Heart right ventricle (tissue), 16 donors: ENCODE data around the gene PCBP3. TPM values are rescaled to one million over a fixed set of nuclear protein-coding genes. Genes with fewer than 3 reads are reported as not detected.

Experiments used
- ATAC-seq, 8 donors: fragments of 200-7000 bp; cut with Tn5 transposase; one replicate each; pipeline ENCODE4 v1.9.1; 2020; ENCODE audit warnings: mild to moderate bottlenecking in 8 of 8, moderate library complexity in 8 of 8, moderate number of reproducible peaks in 1 of 8
- DNase-seq, 2 donors: peaks; one replicate each; pipeline ENCODE4 v3.0.0-alpha.2; 2020
- H3K27ac ChIP-seq, 10 donors: fragments of 200-600 bp; sonication (generic) in 2 of 10; one replicate each; pipeline versions ENCODE4 v1.5.0 to v1.8.0; 2020 to 2022; ENCODE audit warnings: mild to moderate bottlenecking in 3 of 10
- H3K27me3 ChIP-seq, 7 donors: fragments of 200-600 bp; one replicate each; pipeline ENCODE4 v1.8.0; 2021 to 2022; ENCODE audit warnings: mild to moderate bottlenecking in 2 of 7
- H3K36me3 ChIP-seq, 9 donors: fragments of 200-600 bp; sonication (generic) in 1 of 9; one replicate each; pipeline versions ENCODE4 v1.5.0 to v1.8.0; 2020 to 2022; ENCODE audit warnings: mild to moderate bottlenecking in 2 of 9
- H3K4me1 ChIP-seq, 9 donors: fragments of 200-600 bp; sonication (generic) in 1 of 9; one replicate each; pipeline versions ENCODE4 v1.5.0 to v1.8.0; 2020 to 2022; ENCODE audit warnings: mild to moderate bottlenecking in 4 of 9
- H3K4me3 ChIP-seq, 10 donors: fragments of 200-600 bp; sonication (generic) in 2 of 10; one replicate each; pipeline versions ENCODE4 v1.5.0 to v1.8.0; 2020 to 2022; ENCODE audit warnings: mild to moderate bottlenecking in 7 of 10, moderate library complexity in 2 of 10
- H3K9me3 ChIP-seq, 11 donors: fragments of 200-600 bp in 10 of 11; sonication (generic) in 2 of 11; one replicate each; pipeline versions ENCODE4 v1.5.0 to v1.8.0; 2013 to 2022; ENCODE audit warnings: mild to moderate bottlenecking in 2 of 11, control low read depth in 1 of 11, moderate library complexity in 1 of 11
- CTCF ChIP-seq, 9 donors: fragments of 200-600 bp; sonication (generic) in 2 of 9; IDR thresholded peaks; one replicate each; pipeline versions ENCODE4 v1.5.0 to v1.8.0; 2021 to 2022; ENCODE audit warnings: antibody characterized with exemption in 9 of 9, mild to moderate bottlenecking in 5 of 9, moderate library complexity in 1 of 9
- WGBS, 2 donors: extraction: QIAGEN DNeasy Blood & Tissue Kit; methylation state at CpG; one replicate each; pipeline ENCODE4 v1.1.7; 2013; ENCODE audit warnings: inconsistent platforms in 1 of 2; 5-methylcytosine and 5-hydroxymethylcytosine counted together
- intact Hi-C, 10 donors: fragments of 100-400 bp; cut with DNase I; formaldehyde crosslinking; loops; one replicate each; pipeline versions ENCODE4 v1.11.1 to v1.14.2; 2022
- polyA plus RNA-seq, 2 donors: library from polyadenylated mRNA; stranded (reverse); fragments of 200-250 nt; gene quantifications; one replicate each; pipeline ENCODE4 v1.2.3, GENCODE V29; 2013
- total RNA-seq, 10 donors: library from RNA; stranded (reverse); fragmentation: NEBNext Ultra II Directional in 3 of 10; extraction: Animal tissue kit (Norgen Biotek cat#: 25700) in 3 of 10; gene quantifications; one replicate each; pipeline versions ENCODE4 v1.2.1 to v1.2.4, GENCODE V29; 2021 to 2023
- donor health status: Arrhythmogenic right ventricular cardiomyopathy.
- donor health status: ischemic (EF 13 %, LVEDD 7.1; RV severe dilation, severe dysfunction).
- donor health status: healthy with polysubstance abuse.
- donor health status: DM: no; HTN: yes; CAD: no.
- donor health status: DM: no; HTN: no; CAD: no.
- donor health status: ischemic (EF 25% LVEDD 6.9; RV normal size, moderate dysfunction).
- donor health status: ischemic (EF 25% LVEDD 5.7; RV mildly dilated, moderate dysfunction).
- donor health status: healthy.
- donor health status: DM: yes; HTN: yes; CAD: no.
- donor health status: Ischemic cardiomyopathy.
- donor health status: ischemic (EF 35%, LVEDD 5.7; RV mildly dilated, moderate dysfunction).
- donor health status: nonischemic (EF 11% LVEDD 7.7; RV severe dilation, severe dysfunction).
- donor health status: DM: yes; HTN: yes; CAD: no.
- donor health status: PGD.
- donor health status: ischemic (EF 29% LVEDD 5.4; RV normal size, mild dysfunction).
- donor health status: nonischemic (EF 23%, LVEDD 6.1; RV moderate dilation, normal function).

PCBP3 gene
- total and polyA plus RNA-seq, 12 donors = 0.25 to 11.3 (median 1.2) TPM

- 93 to 94% methylated on average over 6 of the region's 6 CpGs for WGBS, 2 donors
- Histone ChIP-seq H3K4me3 (no peak overlapping the region), H3K4me1 (peaks cover 10 to 60% (median 39%) of the 10 kb centered on the region in 9 donors), H3K27me3 (peaks cover 0 to 3% (median 0%) of the 10 kb centered on the region in 7 donors), H3K9me3 (no peaks in the 10 kb centered on the region), H3K27ac (peak overlapping the region in 5 of 10 donors; percentile 68 to 88 (median 73)), H3K36me3 (no peaks in the 10 kb centered on the region)
- ATAC-seq (no peak), DNase-seq (no peak)
- intact Hi-C loops = no loop called here
- no peak for TF ChIP-seq CTCF (IDR thresholded peaks at IDR 0.05)
Measured at GRCh38 chr21:45954921-45955320, 311.4 kb downstream of the PCBP3 start.

- intact Hi-C loops = no loop called here
- peak in 1 of 8 donors; percentile 16 for ATAC-seq
- peak overlapping the region in 9 of 10 donors; percentile 27 to 77 (median 65) for H3K27ac ChIP-seq
- H3K27me3 ChIP-seq = no peaks in the 10 kb centered on the region
- TF ChIP-seq CTCF (IDR thresholded peaks at IDR 0.05) = no peak
- H3K4me3 ChIP-seq = no peak overlapping the region
- 84 to 89% methylated on average over 4 of the region's 4 CpGs for WGBS, 2 donors
- no peak for DNase-seq
- no peaks in the 10 kb centered on the region for H3K9me3 ChIP-seq
- H3K4me1 ChIP-seq = peaks cover 7 to 50% (median 28%) of the 10 kb centered on the region in 9 donors
- no peaks in the 10 kb centered on the region for H3K36me3 ChIP-seq
Measured at GRCh38 chr21:45957551-45957950, 314.0 kb downstream of the PCBP3 start.

- peak overlapping the region in 1 of 10 donors; percentile 0 for H3K4me3 ChIP-seq
- H3K27ac ChIP-seq = peak overlapping the region; percentile 3 to 77 (median 66)
- H3K9me3 ChIP-seq = no peaks in the 10 kb centered on the region
- TF ChIP-seq CTCF (IDR thresholded peaks at IDR 0.05) = no peak
- intact Hi-C loops = no loop called here
- H3K27me3 ChIP-seq = no peaks in the 10 kb centered on the region
- H3K4me1 ChIP-seq = peaks cover 7 to 47% (median 28%) of the 10 kb centered on the region in 9 donors
- no peaks in the 10 kb centered on the region for H3K36me3 ChIP-seq
- DNase-seq (peak in 1 of 2 donors; percentile 41), ATAC-seq (peak; percentile 45 to 70 (median 58))
- WGBS, 2 donors = 32 to 46% methylated on average over 7 of the region's 7 CpGs
Measured at GRCh38 chr21:45957981-45958600, 314.6 kb downstream of the PCBP3 start.

- no peak for ATAC-seq
Measured at GRCh38 chr21:45959182-45959581, 315.7 kb downstream of the PCBP3 start.

More at GRCh38 chr21:45959182-45959581, 315.7 kb downstream of the PCBP3 start:
- no peaks in the 10 kb centered on the region for H3K36me3 ChIP-seq
- peak overlapping the region in 9 of 10 donors; percentile 27 to 77 (median 66) for H3K27ac ChIP-seq
- 73% methylated on average over 5 of the region's 5 CpGs for WGBS, 2 donors
- DNase-seq = no peak
- intact Hi-C loops = no loop called here
- H3K9me3 ChIP-seq = peaks cover 0 to 2% (median 0%) of the 10 kb centered on the region in 11 donors
- no peak overlapping the region for H3K4me3 ChIP-seq
- H3K27me3 ChIP-seq = no peaks in the 10 kb centered on the region
- TF ChIP-seq CTCF (IDR thresholded peaks at IDR 0.05) = no peak
- peaks cover 2 to 37% (median 21%) of the 10 kb centered on the region in 9 donors for H3K4me1 ChIP-seq
